Trophoblast cell (in vitro differentiated cells and primary cell): ENCODE results near the gene FOXP2.

ENCODE experiments used
- DNase-seq, 2 donors: peaks; one replicate each; pipeline ENCODE4 v3.0.0-alpha.2; 2016
- H2AFZ ChIP-seq: 2 replicates; pipeline ENCODE4 v1.6.1; 2013; ENCODE audit warnings: low read length, moderate library complexity, mild to moderate bottlenecking; ENCODE audit not compliant: insufficient read depth, poor library complexity
- H2AK5ac ChIP-seq: 2 replicates; pipeline ENCODE4 v1.6.1; 2013; ENCODE audit warnings: mild to moderate bottlenecking, low read length
- H2BK120ac ChIP-seq: 2 replicates; pipeline ENCODE4 v1.6.1; 2013; ENCODE audit warnings: low read length, mild to moderate bottlenecking, moderate library complexity; ENCODE audit not compliant: insufficient read depth, poor library complexity
- H2BK12ac ChIP-seq: 2 replicates; pipeline ENCODE4 v1.6.1; 2013; ENCODE audit warnings: mild to moderate bottlenecking, low read length, moderate library complexity
- H2BK5ac ChIP-seq: 2 replicates; pipeline ENCODE4 v1.6.1; 2013; ENCODE audit warnings: low read length, low read depth, moderate library complexity, mild to moderate bottlenecking; ENCODE audit not compliant: poor library complexity
- H3K14ac ChIP-seq: 2 replicates; pipeline ENCODE4 v1.6.1; 2013; ENCODE audit warnings: mild to moderate bottlenecking, low read length
- H3K18ac ChIP-seq: 2 replicates; pipeline ENCODE4 v1.6.1; 2013; ENCODE audit warnings: mild to moderate bottlenecking, low read length
- H3K23ac ChIP-seq: 2 replicates; pipeline ENCODE4 v1.6.1; 2013; ENCODE audit warnings: low read length
- H3K27ac ChIP-seq: 2 replicates; pipeline ENCODE4 v1.5.1; 2013; ENCODE audit warnings: low read depth, mild to moderate bottlenecking, inconsistent platforms, low read length, moderate library complexity
- H3K27me3 ChIP-seq: 2 replicates; pipeline ENCODE4 v1.6.1; 2013; ENCODE audit warnings: inconsistent platforms, mild to moderate bottlenecking, low read length, moderate library complexity; ENCODE audit not compliant: insufficient read depth
- H3K36me3 ChIP-seq, 2 experiments: 1 replicate in 1 of 2; 2 replicates in 1 of 2; pipeline ENCODE4 v1.6.1; 2013; ENCODE audit warnings: low read length in 2 of 2, mild to moderate bottlenecking in 2 of 2, moderate library complexity in 1 of 2; ENCODE audit not compliant: insufficient read depth in 2 of 2, control insufficient read depth in 1 of 2
- H3K4ac ChIP-seq: 2 replicates; pipeline ENCODE4 v1.6.1; 2013; ENCODE audit warnings: low read depth, mild to moderate bottlenecking, low read length, moderate library complexity
- H3K4me1 ChIP-seq, 2 experiments: 1 replicate in 1 of 2; 2 replicates in 1 of 2; pipeline ENCODE4 v1.6.1; 2013; ENCODE audit warnings: low read length in 2 of 2, mild to moderate bottlenecking in 2 of 2, moderate library complexity in 1 of 2; ENCODE audit not compliant: insufficient read depth in 2 of 2, control insufficient read depth in 1 of 2
- H3K4me2 ChIP-seq: 2 replicates; pipeline ENCODE4 v1.6.1; 2013; ENCODE audit warnings: inconsistent platforms, mild to moderate bottlenecking, low read length, moderate library complexity
- H3K4me3 ChIP-seq: 2 replicates; pipeline ENCODE4 v1.5.1; 2013; ENCODE audit warnings: mild to moderate bottlenecking, low read depth, low read length, inconsistent platforms
- H3K79me1 ChIP-seq: one replicate; pipeline ENCODE4 v1.6.1; 2013; ENCODE audit warnings: low read length
- H3K79me2 ChIP-seq: 2 replicates; pipeline ENCODE4 v1.6.1; 2013; ENCODE audit warnings: low read length, mild to moderate bottlenecking; ENCODE audit not compliant: control insufficient read depth, insufficient read depth, poor library complexity
- H3K9ac ChIP-seq: 2 replicates; pipeline ENCODE4 v1.6.1; 2013; ENCODE audit warnings: mild to moderate bottlenecking, low read length
- H3K9me3 ChIP-seq: 2 replicates; pipeline ENCODE4 v1.6.1; 2013; ENCODE audit warnings: low read depth, mild to moderate bottlenecking, control low read depth, inconsistent platforms, low read length; ENCODE audit not compliant: insufficient read depth
- H4K12ac ChIP-seq: 2 replicates; pipeline ENCODE4 v1.6.1; 2013; ENCODE audit warnings: low read depth, mild to moderate bottlenecking, low read length, moderate library complexity
- H4K8ac ChIP-seq: 2 replicates; pipeline ENCODE4 v1.6.1; 2013; ENCODE audit warnings: low read depth, mild to moderate bottlenecking, low read length, moderate library complexity
- H4K91ac ChIP-seq: one replicate; pipeline ENCODE4 v1.6.1; 2013; ENCODE audit warnings: low read depth, mild to moderate bottlenecking, low read length, moderate library complexity
- whole genome bisulfite sequencing: extraction: QIAGEN DNeasy Blood & Tissue Kit; methylation state at CpG from one replicate; pipeline ENCODE4 v1.1.7; 2013; ENCODE audit warnings: missing lambda C conversion rate; ENCODE audit not compliant: insufficient read length, insufficient coverage; ENCODE audit errors: extremely low coverage; 5-methylcytosine and 5-hydroxymethylcytosine counted together

Gene FOXP2

GRCh38 chr7:114426382-114426781 is 11.8 kb downstream of the FOXP2 start:
- Histone ChIP-seq H3K27me3 (no peaks in the 10 kb centered on the region), H3K23ac (no peak overlapping the region), H2BK5ac (no peak overlapping the region), H3K18ac (no peak overlapping the region), H2BK120ac (no peak overlapping the region), H3K4me1 (no peaks in the 10 kb centered on the region), H3K14ac (no peak overlapping the region), H3K4ac (no peak overlapping the region), H3K79me1 (no peaks in the 10 kb centered on the region), H3K79me2 (no peaks in the 10 kb centered on the region), H4K91ac (no peak overlapping the region), H2AFZ (no peak overlapping the region), H4K12ac (no peak overlapping the region), H3K4me3 (no peak overlapping the region), H3K9me3 (no peaks in the 10 kb centered on the region), H3K4me2 (no peak overlapping the region), H3K9ac (no peak overlapping the region), H2AK5ac (no peak overlapping the region), H2BK12ac (no peak overlapping the region), H3K36me3 (no peaks in the 10 kb centered on the region), H3K27ac (no peak overlapping the region), H4K8ac (no peak overlapping the region)
- DNase-seq: no peak
- no CpG with 5 or more reads among the region's 2 CpGs for WGBS

GRCh38 chr7:114426824-114427223 is 12.2 kb downstream of the FOXP2 start:
- no peak overlapping the region for H3K23ac ChIP-seq
- H3K36me3 ChIP-seq: no peaks in the 10 kb centered on the region
- no peaks in the 10 kb centered on the region for H3K4me1 ChIP-seq
- H4K12ac ChIP-seq: no peak overlapping the region
- no peak overlapping the region for H3K4me3 ChIP-seq
- H2BK5ac ChIP-seq: no peak overlapping the region
- no peak overlapping the region for H2BK12ac ChIP-seq
- no peaks in the 10 kb centered on the region for H3K27me3 ChIP-seq
- H3K14ac ChIP-seq: no peak overlapping the region
- no peak overlapping the region for H3K27ac ChIP-seq
- no peaks in the 10 kb centered on the region for H3K79me1 ChIP-seq
- H3K79me2 ChIP-seq: no peaks in the 10 kb centered on the region
- no peak overlapping the region for H4K91ac ChIP-seq
- H3K4ac ChIP-seq: no peak overlapping the region
- H4K8ac ChIP-seq: no peak overlapping the region
- H3K4me2 ChIP-seq: no peak overlapping the region
- no peak overlapping the region for H3K9ac ChIP-seq
- no peak overlapping the region for H3K18ac ChIP-seq
- no peak for DNase-seq
- no peak overlapping the region for H2AK5ac ChIP-seq
- H2BK120ac ChIP-seq: no peak overlapping the region
- H2AFZ ChIP-seq: no peak overlapping the region
- WGBS: no CpG with 5 or more reads among the region's 4 CpGs
- no peaks in the 10 kb centered on the region for H3K9me3 ChIP-seq

GRCh38 chr7:114428211-114428610 is 13.6 kb downstream of the FOXP2 start:
- H4K8ac ChIP-seq: no peak overlapping the region
- no peak overlapping the region for H3K18ac ChIP-seq
- H2AFZ ChIP-seq: no peak overlapping the region
- H4K91ac ChIP-seq: no peak overlapping the region
- no peaks in the 10 kb centered on the region for H3K27me3 ChIP-seq
- DNase-seq: no peak
- H3K14ac ChIP-seq: no peak overlapping the region
- no peaks in the 10 kb centered on the region for H3K4me1 ChIP-seq
- H3K79me2 ChIP-seq: no peaks in the 10 kb centered on the region
- no peaks in the 10 kb centered on the region for H3K9me3 ChIP-seq
- H3K27ac ChIP-seq: no peak overlapping the region
- H2BK5ac ChIP-seq: no peak overlapping the region
- no peaks in the 10 kb centered on the region for H3K79me1 ChIP-seq
- H3K36me3 ChIP-seq: no peaks in the 10 kb centered on the region
- no peak overlapping the region for H3K23ac ChIP-seq
- no peak overlapping the region for H2AK5ac ChIP-seq
- no peak overlapping the region for H4K12ac ChIP-seq
- no CpG with 5 or more reads among the region's 1 CpG for WGBS
- H3K4me2 ChIP-seq: no peak overlapping the region
- H2BK120ac ChIP-seq: no peak overlapping the region
- no peak overlapping the region for H3K4ac ChIP-seq
- no peak overlapping the region for H2BK12ac ChIP-seq
- no peak overlapping the region for H3K4me3 ChIP-seq
- H3K9ac ChIP-seq: no peak overlapping the region

GRCh38 chr7:114431189-114431588 is 16.6 kb downstream of the FOXP2 start:
- H3K9ac ChIP-seq: no peak overlapping the region
- H2AFZ ChIP-seq: no peak overlapping the region
- no peak overlapping the region for H3K27ac ChIP-seq
- no peak overlapping the region for H2BK5ac ChIP-seq
- no peak overlapping the region for H3K4me2 ChIP-seq
- no peaks in the 10 kb centered on the region for H3K36me3 ChIP-seq
- WGBS: no CpG with 5 or more reads among the region's 5 CpGs
- no peak overlapping the region for H4K8ac ChIP-seq
- H2BK120ac ChIP-seq: no peak overlapping the region
- no peaks in the 10 kb centered on the region for H3K27me3 ChIP-seq
- H2AK5ac ChIP-seq: no peak overlapping the region
- no peaks in the 10 kb centered on the region for H3K79me2 ChIP-seq
- no peak overlapping the region for H3K23ac ChIP-seq
- H3K4ac ChIP-seq: no peak overlapping the region
- no peak overlapping the region for H4K12ac ChIP-seq
- no peaks in the 10 kb centered on the region for H3K4me1 ChIP-seq
- H4K91ac ChIP-seq: no peak overlapping the region
- H2BK12ac ChIP-seq: no peak overlapping the region
- H3K18ac ChIP-seq: no peak overlapping the region
- DNase-seq: no peak
- no peaks in the 10 kb centered on the region for H3K9me3 ChIP-seq
- H3K14ac ChIP-seq: no peak overlapping the region
- no peaks in the 10 kb centered on the region for H3K79me1 ChIP-seq
- no peak overlapping the region for H3K4me3 ChIP-seq
